NOMO-1 (cell line): ENCODE data around the gene SYNGR3.

Experiments used
- DNase-seq, 2 experiments: peaks; one replicate each; lab custom pipeline; 2025; ENCODE audit not compliant: unreplicated experiment in 2 of 2; lab: John Stamatoyannopoulos, UW

Gene SYNGR3

GRCh38 chr16:1976216-1976520 is 13.6 kb upstream of the SYNGR3 start:
- no peak for DNase-seq

GRCh38 chr16:1976951-1977874 is 12.6 kb upstream of the SYNGR3 start:
- no peak for DNase-seq

- no peak for DNase-seq
Measured at GRCh38 chr16:1977875-1978268, 11.9 kb upstream of the SYNGR3 start.

GRCh38 chr16:1978476-1979120 is 11.2 kb upstream of the SYNGR3 start:
- DNase-seq = no peak

GRCh38 chr16:1979271-1980029 is 10.3 kb upstream of the SYNGR3 start:
- no peak for DNase-seq

- no peak for DNase-seq
Measured at GRCh38 chr16:1980030-1980769, 9.6 kb upstream of the SYNGR3 start.

- no peak for DNase-seq
Measured at GRCh38 chr16:1980770-1981087, 9.0 kb upstream of the SYNGR3 start.

- no peak for DNase-seq
Measured at GRCh38 chr16:1981398-1981836, 8.4 kb upstream of the SYNGR3 start, which contains the start of gene NOXO1. Gene NOXO1 (minus strand): TSS chr16:1981469. CDS start chr16:1981179, 290 bp downstream.

GRCh38 chr16:1982013-1982433 is 7.7 kb upstream of the SYNGR3 start:
- DNase-seq = no peak

- no peak for DNase-seq
Measured at GRCh38 chr16:1982991-1983543, 6.7 kb upstream of the SYNGR3 start.

- DNase-seq = peak; percentile 88 to 93
Measured at GRCh38 chr16:1983544-1984346, 6.0 kb upstream of the SYNGR3 start, which contains the start of gene GFER. Gene GFER (plus strand): TSS chr16:1984193. CDS start chr16:1984219, 26 bp downstream.

- no peak for DNase-seq
Measured at GRCh38 chr16:1984347-1985225, 5.2 kb upstream of the SYNGR3 start.

- no peak for DNase-seq
Measured at GRCh38 chr16:1985466-1986150, 4.2 kb upstream of the SYNGR3 start.

GRCh38 chr16:1987198-1987597 is 2.6 kb upstream of the SYNGR3 start:
- DNase-seq = no peak

- no peak for DNase-seq
Measured at GRCh38 chr16:1990101-1990350, 256 bp downstream of the SYNGR3 start.

GRCh38 chr16:1990351-1991134 is 773 bp downstream of the SYNGR3 start:
- DNase-seq = no peak

GRCh38 chr16:1991135-1991551 is 1.4 kb downstream of the SYNGR3 start:
- no peak for DNase-seq

- no peak for DNase-seq
Measured at GRCh38 chr16:1991588-1991947, 1.8 kb downstream of the SYNGR3 start.
